Osteoblast (primary cell): ENCODE results near the gene TBX22. TPM values are rescaled to one million over a fixed set of nuclear protein-coding genes. Genes with fewer than 3 reads are reported as not detected.
A peak's percentile ranks its signal among the peaks of the same experiment; 100 is the strongest.
"Not testable (repeated sequence)": the region's sequence is repeated elsewhere in the genome, so short reads cannot be mapped to it uniquely, and the experiment has no call there.

Experiments
- DNase-seq: peaks from one replicate; pipeline ENCODE4 v3.0.0; 2011; ENCODE audit warnings: low spot score, mixed read lengths; ENCODE audit not compliant: insufficient read length; ENCODE audit errors: missing footprints
- H2AFZ ChIP-seq: 2 replicates; pipeline ENCODE4 v1.6.0; 2011; ENCODE audit warnings: mild to moderate bottlenecking, low read length
- H3K27ac ChIP-seq: 2 replicates; pipeline ENCODE4 v1.5.1; 2011; ENCODE audit warnings: mild to moderate bottlenecking, low read depth, low read length, moderate library complexity
- H3K27me3 ChIP-seq: 2 replicates; pipeline ENCODE4 v1.6.0; 2012; ENCODE audit warnings: mild to moderate bottlenecking, control low read depth, inconsistent platforms, low read length, moderate library complexity; ENCODE audit not compliant: insufficient read depth
- H3K36me3 ChIP-seq: 2 replicates; pipeline ENCODE4 v1.5.1; 2011; ENCODE audit warnings: mild to moderate bottlenecking, low read length, control low read depth, moderate library complexity; ENCODE audit not compliant: insufficient read depth
- H3K4me1 ChIP-seq: 2 replicates; pipeline ENCODE4 v1.5.1; 2011; ENCODE audit warnings: mild to moderate bottlenecking, low read length, control low read depth, moderate library complexity; ENCODE audit not compliant: insufficient read depth
- H3K4me2 ChIP-seq: 2 replicates; pipeline ENCODE4 v1.6.0; 2011; ENCODE audit warnings: mild to moderate bottlenecking, low read length; ENCODE audit not compliant: insufficient read depth
- H3K4me3 ChIP-seq: fragments of 200-600 bp; sonication (generic); 3 replicates; pipeline ENCODE4 v1.5.1; 2012; ENCODE audit warnings: mild to moderate bottlenecking, low read length, inconsistent platforms; ENCODE audit not compliant: insufficient read depth
- H3K79me2 ChIP-seq: 2 replicates; pipeline ENCODE4 v1.6.0; 2012; ENCODE audit warnings: mild to moderate bottlenecking, low read length, control low read depth, inconsistent platforms; ENCODE audit not compliant: insufficient read depth
- H3K9me3 ChIP-seq: 2 replicates; pipeline ENCODE4 v1.5.1; 2011; ENCODE audit warnings: low read depth, low read length, control low read depth
- H4K20me1 ChIP-seq: 2 replicates; pipeline ENCODE4 v1.6.0; 2012; ENCODE audit warnings: mild to moderate bottlenecking, low read length, control low read depth; ENCODE audit not compliant: insufficient read depth
- total RNA-seq: library from RNA; depleted of rRNA; stranded (reverse); fragments of >200 nt; gene quantifications from 2 replicates; pipeline ENCODE4 v1.2.3, GENCODE V29; 2012
- TF ChIP-seq, protein P1 (sequence below): IDR thresholded peaks from 2 replicates; pipeline ENCODE4 v1.5.1; 2011; ENCODE audit warnings: mild to moderate bottlenecking, low read depth, low read length, moderate library complexity; ENCODE audit errors: extremely low read depth

The TBX22 gene
- total RNA-seq, 1 donor: not detected

DNA sequence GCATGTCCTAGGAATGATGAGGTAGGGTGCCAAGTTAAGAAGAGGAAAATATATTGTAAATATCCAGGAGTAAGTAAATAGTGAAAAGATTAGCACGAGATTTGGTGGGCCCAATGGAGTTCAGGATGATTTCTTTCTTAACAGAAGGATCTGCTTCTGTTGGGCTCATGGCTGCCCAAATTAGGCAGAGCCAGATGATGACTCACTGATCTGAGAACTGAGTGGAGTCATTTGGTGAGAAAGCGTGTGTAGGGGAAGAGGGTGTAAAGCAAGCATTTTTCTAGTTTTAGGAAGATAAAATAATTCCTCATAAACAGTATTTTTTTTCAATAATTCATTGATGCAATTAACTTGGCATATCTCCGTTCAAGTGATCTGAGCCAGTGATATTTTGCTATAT, 1.6 kb downstream of the TBX22 start:
- Histone ChIP-seq H4K20me1 (no peaks in the 10 kb centered on the region), H3K36me3 (no peaks in the 10 kb centered on the region), H3K27me3 (no peaks in the 10 kb centered on the region), H3K79me2 (no peaks in the 10 kb centered on the region), H3K4me1 (no peaks in the 10 kb centered on the region), H2AFZ (no peak overlapping the region), H3K4me2 (no peak overlapping the region), H3K9me3 (no peaks in the 10 kb centered on the region), H3K27ac (no peak overlapping the region), H3K4me3 (no peak overlapping the region)
- TF ChIP-seq, protein P1, sequence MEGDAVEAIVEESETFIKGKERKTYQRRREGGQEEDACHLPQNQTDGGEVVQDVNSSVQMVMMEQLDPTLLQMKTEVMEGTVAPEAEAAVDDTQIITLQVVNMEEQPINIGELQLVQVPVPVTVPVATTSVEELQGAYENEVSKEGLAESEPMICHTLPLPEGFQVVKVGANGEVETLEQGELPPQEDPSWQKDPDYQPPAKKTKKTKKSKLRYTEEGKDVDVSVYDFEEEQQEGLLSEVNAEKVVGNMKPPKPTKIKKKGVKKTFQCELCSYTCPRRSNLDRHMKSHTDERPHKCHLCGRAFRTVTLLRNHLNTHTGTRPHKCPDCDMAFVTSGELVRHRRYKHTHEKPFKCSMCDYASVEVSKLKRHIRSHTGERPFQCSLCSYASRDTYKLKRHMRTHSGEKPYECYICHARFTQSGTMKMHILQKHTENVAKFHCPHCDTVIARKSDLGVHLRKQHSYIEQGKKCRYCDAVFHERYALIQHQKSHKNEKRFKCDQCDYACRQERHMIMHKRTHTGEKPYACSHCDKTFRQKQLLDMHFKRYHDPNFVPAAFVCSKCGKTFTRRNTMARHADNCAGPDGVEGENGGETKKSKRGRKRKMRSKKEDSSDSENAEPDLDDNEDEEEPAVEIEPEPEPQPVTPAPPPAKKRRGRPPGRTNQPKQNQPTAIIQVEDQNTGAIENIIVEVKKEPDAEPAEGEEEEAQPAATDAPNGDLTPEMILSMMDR: no peak
- DNase-seq: peak; percentile 1

DNA sequence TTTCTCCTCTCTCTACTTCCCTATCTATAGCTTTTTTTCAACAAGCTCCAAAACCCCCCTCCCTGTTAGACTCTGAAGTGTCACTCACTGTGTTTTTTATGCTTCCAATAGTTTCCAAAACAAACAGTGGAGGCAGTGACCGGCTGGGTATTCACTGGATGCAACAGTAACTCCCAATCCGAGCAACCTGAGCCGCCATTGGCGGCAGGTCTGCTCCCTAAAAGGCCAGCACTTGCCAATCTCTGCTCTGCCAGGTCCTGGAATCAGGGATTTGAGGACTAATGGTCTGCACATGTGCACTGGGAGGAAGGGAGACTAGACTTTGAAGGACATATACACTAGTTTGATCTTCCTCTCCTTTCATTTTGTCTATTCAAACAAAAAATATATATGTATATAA, 7.1 kb downstream of the TBX22 start:
- no peaks in the 10 kb centered on the region for H4K20me1 ChIP-seq
- H3K4me2 ChIP-seq: no peak overlapping the region
- H3K27me3 ChIP-seq: no peaks in the 10 kb centered on the region
- H3K36me3 ChIP-seq: no peaks in the 10 kb centered on the region
- no peak overlapping the region for H3K27ac ChIP-seq
- H3K9me3 ChIP-seq: no peaks in the 10 kb centered on the region
- no peak overlapping the region for H2AFZ ChIP-seq
- no peak overlapping the region for H3K4me3 ChIP-seq
- H3K79me2 ChIP-seq: no peaks in the 10 kb centered on the region
- TF ChIP-seq, protein P1: no peak
- no peaks in the 10 kb centered on the region for H3K4me1 ChIP-seq
- no peak for DNase-seq

DNA sequence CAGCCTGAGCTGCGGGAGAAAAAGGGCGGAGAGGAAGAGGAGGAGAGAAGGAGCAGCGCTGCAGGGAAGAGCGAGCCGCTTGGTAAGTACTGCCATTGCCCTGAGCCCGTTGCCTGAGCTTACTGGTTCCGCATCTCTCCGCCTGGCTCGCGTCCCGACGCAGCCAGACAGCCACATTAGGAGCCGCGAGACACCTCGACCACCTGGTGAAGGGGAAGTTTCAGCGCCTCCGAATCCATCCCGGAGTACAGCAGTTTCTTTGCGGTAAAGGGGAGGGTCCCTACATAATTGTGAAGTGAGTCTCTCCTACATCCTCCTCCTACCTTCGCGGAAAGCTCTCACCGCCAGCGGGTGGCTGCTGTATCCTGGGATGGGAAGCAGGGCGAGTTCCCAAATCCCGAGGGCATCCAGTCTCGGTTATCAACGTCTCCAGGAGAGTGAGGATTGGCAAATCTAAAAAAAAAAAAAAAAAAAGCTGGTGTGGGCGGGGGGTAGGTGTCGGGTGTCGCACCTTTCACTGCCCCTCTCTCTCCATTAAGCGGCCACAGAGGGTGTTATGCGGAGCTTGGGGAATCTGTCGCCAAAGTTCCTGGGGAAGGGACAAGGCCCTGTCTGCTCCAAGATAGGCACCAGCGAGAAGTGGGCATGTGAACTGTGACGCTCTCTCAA, 7.9 kb downstream of the TBX22 start:
- no peak overlapping the region for H3K4me3 ChIP-seq
- H3K4me1 ChIP-seq: no peaks in the 10 kb centered on the region
- no peak for DNase-seq
- no peaks in the 10 kb centered on the region for H4K20me1 ChIP-seq
- H3K27ac ChIP-seq: no peak overlapping the region
- H3K4me2 ChIP-seq: no peak overlapping the region
- H3K9me3 ChIP-seq: no peaks in the 10 kb centered on the region
- H3K79me2 ChIP-seq: no peaks in the 10 kb centered on the region
- H3K27me3 ChIP-seq: no peaks in the 10 kb centered on the region
- TF ChIP-seq, protein P1: no peak
- no peaks in the 10 kb centered on the region for H3K36me3 ChIP-seq
- H2AFZ ChIP-seq: no peak overlapping the region

DNA sequence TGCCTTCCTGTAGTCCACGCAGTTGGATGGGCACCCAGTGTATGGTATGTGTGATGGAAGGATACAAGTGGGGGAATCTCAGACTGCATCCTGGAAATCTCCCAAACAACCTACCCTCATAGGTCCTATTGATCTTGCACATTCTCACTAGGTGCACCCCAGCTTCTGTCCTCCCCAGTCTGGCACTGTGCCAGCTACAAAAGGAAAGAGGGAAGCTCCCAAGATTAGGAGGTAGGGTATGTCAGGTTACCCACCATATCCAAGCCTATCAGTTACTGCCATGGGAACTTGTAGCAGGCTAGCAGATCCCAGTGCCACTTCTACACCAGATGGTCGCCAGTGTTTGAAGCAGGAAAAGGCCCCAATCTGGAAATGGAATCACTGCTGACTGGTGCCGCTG, 11.6 kb downstream of the TBX22 start:
- Histone ChIP-seq H3K4me2 (no peak overlapping the region), H3K4me1 (no peaks in the 10 kb centered on the region), H3K27ac (no peak overlapping the region), H3K27me3 (no peaks in the 10 kb centered on the region), H2AFZ (no peak overlapping the region), H4K20me1 (no peaks in the 10 kb centered on the region), H3K36me3 (no peaks in the 10 kb centered on the region), H3K9me3 (no peaks in the 10 kb centered on the region), H3K4me3 (no peak overlapping the region), H3K79me2 (no peaks in the 10 kb centered on the region)
- DNase-seq: no peak
- TF ChIP-seq, protein P1: no peak

DNA sequence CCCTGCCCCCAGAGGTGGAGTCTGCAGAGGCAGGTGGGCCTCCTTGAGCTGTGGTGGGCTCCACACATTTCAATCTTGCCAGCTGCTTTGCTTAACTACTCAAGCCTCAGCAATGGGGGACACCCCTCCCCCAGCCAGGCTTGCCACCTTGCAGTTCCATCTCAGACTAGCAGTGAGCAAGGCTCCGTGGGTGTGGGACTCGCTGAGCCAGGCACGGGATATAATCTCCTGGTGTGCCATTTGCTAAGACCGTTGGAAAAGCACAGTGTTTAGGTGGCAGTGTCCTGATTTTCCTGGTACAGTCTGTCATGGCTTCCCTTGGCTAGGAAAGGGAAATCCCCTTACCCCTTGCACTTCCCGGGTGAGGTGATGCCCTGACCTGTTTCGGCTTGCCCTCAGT, 51.6 kb downstream of the TBX22 start:
- not testable (repeated sequence) for H2AFZ ChIP-seq

DNA sequence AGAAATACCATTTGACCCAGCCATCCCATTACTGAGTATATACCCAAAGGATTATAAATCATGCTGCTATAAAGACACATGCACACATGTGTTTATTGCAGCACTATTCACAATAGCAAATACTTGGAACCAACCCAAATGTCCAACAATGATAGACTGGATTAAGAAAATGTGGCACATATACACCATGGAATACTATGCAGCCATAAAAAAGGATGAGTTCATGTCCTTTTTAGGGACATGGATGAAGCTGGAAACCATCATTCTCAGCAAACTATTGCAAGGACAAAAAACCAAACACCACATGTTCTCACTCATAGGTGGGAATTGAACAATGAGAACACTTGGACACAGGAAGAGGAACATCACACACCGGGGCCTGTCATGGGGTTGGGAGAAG, 61.1 kb downstream of the TBX22 start:
- not testable (repeated sequence) for H3K27me3 ChIP-seq, H4K20me1 ChIP-seq, H3K27ac ChIP-seq, H3K4me3 ChIP-seq, H3K36me3 ChIP-seq, DNase-seq, H3K4me2 ChIP-seq, H3K4me1 ChIP-seq, H2AFZ ChIP-seq, H3K79me2 ChIP-seq, H3K9me3 ChIP-seq

More for the DNA sequence above, 51.6 kb downstream of the TBX22 start:
- H4K20me1 ChIP-seq, DNase-seq, H3K27me3 ChIP-seq, H3K79me2 ChIP-seq, H3K4me2 ChIP-seq, H3K4me3 ChIP-seq, H3K36me3 ChIP-seq, H3K27ac ChIP-seq, H3K4me1 ChIP-seq, H3K9me3 ChIP-seq: not testable (repeated sequence)
